ENCODE results near the gene SUSD2. TPM values are rescaled to one million over a fixed set of nuclear protein-coding genes. Genes with fewer than 3 reads are reported as not detected.
"Not testable (repeated sequence)": the region's sequence is repeated elsewhere in the genome, so short reads cannot be mapped to it uniquely, and the experiment has no call there.

The SUSD2 gene
- polyA plus RNA-seq, 12 donors, result 0.32 to 3.0 (median 0.62) TPM; not detected in 1

- not testable (repeated sequence) for DNase-seq
Observed at GRCh38 chr22:24213111-24213510, 31.8 kb downstream of the SUSD2 start.

GRCh38 chr22:24214467-24215285 is 33.4 kb downstream of the SUSD2 start:
- no peak for DNase-seq

GRCh38 chr22:24216541-24217209 is 35.4 kb downstream of the SUSD2 start:
- no peak for DNase-seq

GRCh38 chr22:24217384-24217783 is 36.1 kb downstream of the SUSD2 start:
- no peak for DNase-seq

- DNase-seq, result no peak
Observed at GRCh38 chr22:24219750-24220149, 38.5 kb downstream of the SUSD2 start.

GRCh38 chr22:24224468-24224867 is 43.2 kb downstream of the SUSD2 start:
- DNase-seq, result no peak

GRCh38 chr22:24225044-24225601 is 43.8 kb downstream of the SUSD2 start:
- no peak for DNase-seq

GRCh38 chr22:24225951-24226350 is 44.7 kb downstream of the SUSD2 start:
- DNase-seq, result no peak

GRCh38 chr22:24230911-24231656 is 49.8 kb downstream of the SUSD2 start:
- no peak for DNase-seq

GRCh38 chr22:24231706-24232105 is 50.4 kb downstream of the SUSD2 start:
- no peak for DNase-seq

- no peak for DNase-seq
Observed at GRCh38 chr22:24232124-24232523, 50.8 kb downstream of the SUSD2 start.

GRCh38 chr22:24232725-24233124 is 51.4 kb downstream of the SUSD2 start:
- no peak for DNase-seq

GRCh38 chr22:24233235-24233634 is 51.9 kb downstream of the SUSD2 start:
- no peak for DNase-seq

GRCh38 chr22:24233816-24234215 is 52.5 kb downstream of the SUSD2 start:
- no peak for DNase-seq

GRCh38 chr22:24235315-24235714 is 54.0 kb downstream of the SUSD2 start:
- DNase-seq, result no peak

- DNase-seq, result no peak
Observed at GRCh38 chr22:24236656-24237055, 55.4 kb downstream of the SUSD2 start.

- DNase-seq, result not testable (repeated sequence)
Observed at GRCh38 chr22:24238101-24238694, 56.9 kb downstream of the SUSD2 start.
